Mesothelial cell of epicardium (in vitro differentiated cells): ENCODE data around the gene ADPRH. TPM values are rescaled to one million over a fixed set of nuclear protein-coding genes. Genes with fewer than 3 reads are reported as not detected.
"Not testable (repeated sequence)": the region's sequence is repeated elsewhere in the genome, so short reads cannot be mapped to it uniquely, and the experiment has no call there.

Experiments used
- DNase-seq, 2 experiments: peaks; one replicate each; pipeline ENCODE4 v3.0.0; 2021; ENCODE audit warnings: low spot score in 2 of 2; ENCODE audit not compliant: unreplicated experiment in 2 of 2
- H3K27ac Mint-ChIP-seq: 2 replicates; pipeline ENCODE4 v1.8.0; 2021; ENCODE audit warnings: mixed read lengths
- H3K27me3 Mint-ChIP-seq: 2 replicates; pipeline ENCODE4 v1.8.0; 2021; ENCODE audit warnings: low read depth, mixed read lengths
- H3K36me3 Mint-ChIP-seq: 2 replicates; pipeline ENCODE4 v1.8.0; 2021; ENCODE audit warnings: mixed read lengths
- H3K4me1 Mint-ChIP-seq: 2 replicates; pipeline ENCODE4 v1.8.0; 2021; ENCODE audit warnings: mixed read lengths
- H3K4me3 Mint-ChIP-seq: 2 replicates; pipeline ENCODE4 v1.8.0; 2021; ENCODE audit warnings: mild to moderate bottlenecking, moderate library complexity, mixed read lengths
- H3K9me3 Mint-ChIP-seq: 2 replicates; pipeline ENCODE4 v1.8.0; 2021; ENCODE audit warnings: mixed read lengths
- total RNA-seq: library from RNA; stranded (reverse); gene quantifications from 3 replicates; pipeline ENCODE4 v1.2.1, GENCODE V29; 2021
- TF ChIP-seq, protein P1 (sequence below): fragments of 200-600 bp; sonication (generic); IDR thresholded peaks from one replicate; pipeline ENCODE4 v1.5.0; 2021; ENCODE audit warnings: antibody characterized with exemption; ENCODE audit not compliant: unreplicated experiment

The ADPRH gene
- total RNA-seq, 1 donor from 2014 or later: 1.9 TPM

DNA sequence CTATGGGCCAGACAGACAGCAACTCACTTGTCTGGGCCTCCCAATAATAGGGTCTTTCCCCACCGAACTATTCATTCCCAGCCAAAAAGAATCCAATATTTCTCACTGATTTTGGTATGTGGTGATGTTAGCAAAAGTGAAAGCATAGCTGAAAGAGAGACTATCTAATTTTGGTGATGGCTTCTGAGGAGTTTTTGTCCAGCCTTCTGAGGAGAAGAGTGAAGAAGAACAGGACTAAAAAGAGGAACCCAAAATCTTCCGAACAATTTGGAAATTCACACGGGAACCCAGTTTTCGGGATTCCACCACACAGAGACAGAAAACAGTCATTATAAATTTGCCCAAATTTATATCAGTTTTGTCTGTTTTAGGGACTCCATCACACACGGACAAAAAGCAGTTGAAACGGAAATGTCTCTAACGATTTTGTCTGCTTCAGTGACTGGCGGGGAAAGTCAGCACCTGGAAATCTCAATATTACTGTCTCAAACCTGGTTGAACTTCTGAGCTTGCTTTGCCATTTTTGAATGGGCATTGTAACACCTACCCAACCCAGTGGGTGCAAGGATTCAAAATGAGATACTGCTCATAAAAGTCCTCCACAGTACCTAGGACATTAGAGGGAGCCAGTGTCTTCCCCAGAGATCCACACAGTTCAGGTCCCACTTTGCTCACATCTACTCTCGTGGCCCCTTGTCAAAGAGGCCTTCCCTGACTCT, 28.9 kb upstream of the ADPRH start:
- H3K9me3 Mint-ChIP-seq: no peaks in the 10 kb centered on the region
- no peak overlapping the region for H3K27ac Mint-ChIP-seq
- no peaks in the 10 kb centered on the region for H3K36me3 Mint-ChIP-seq
- TF ChIP-seq, protein P1, sequence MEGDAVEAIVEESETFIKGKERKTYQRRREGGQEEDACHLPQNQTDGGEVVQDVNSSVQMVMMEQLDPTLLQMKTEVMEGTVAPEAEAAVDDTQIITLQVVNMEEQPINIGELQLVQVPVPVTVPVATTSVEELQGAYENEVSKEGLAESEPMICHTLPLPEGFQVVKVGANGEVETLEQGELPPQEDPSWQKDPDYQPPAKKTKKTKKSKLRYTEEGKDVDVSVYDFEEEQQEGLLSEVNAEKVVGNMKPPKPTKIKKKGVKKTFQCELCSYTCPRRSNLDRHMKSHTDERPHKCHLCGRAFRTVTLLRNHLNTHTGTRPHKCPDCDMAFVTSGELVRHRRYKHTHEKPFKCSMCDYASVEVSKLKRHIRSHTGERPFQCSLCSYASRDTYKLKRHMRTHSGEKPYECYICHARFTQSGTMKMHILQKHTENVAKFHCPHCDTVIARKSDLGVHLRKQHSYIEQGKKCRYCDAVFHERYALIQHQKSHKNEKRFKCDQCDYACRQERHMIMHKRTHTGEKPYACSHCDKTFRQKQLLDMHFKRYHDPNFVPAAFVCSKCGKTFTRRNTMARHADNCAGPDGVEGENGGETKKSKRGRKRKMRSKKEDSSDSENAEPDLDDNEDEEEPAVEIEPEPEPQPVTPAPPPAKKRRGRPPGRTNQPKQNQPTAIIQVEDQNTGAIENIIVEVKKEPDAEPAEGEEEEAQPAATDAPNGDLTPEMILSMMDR: no peak
- no peaks in the 10 kb centered on the region for H3K4me1 Mint-ChIP-seq
- no peak overlapping the region for H3K4me3 Mint-ChIP-seq
- no peaks in the 10 kb centered on the region for H3K27me3 Mint-ChIP-seq
- no peak for DNase-seq

DNA sequence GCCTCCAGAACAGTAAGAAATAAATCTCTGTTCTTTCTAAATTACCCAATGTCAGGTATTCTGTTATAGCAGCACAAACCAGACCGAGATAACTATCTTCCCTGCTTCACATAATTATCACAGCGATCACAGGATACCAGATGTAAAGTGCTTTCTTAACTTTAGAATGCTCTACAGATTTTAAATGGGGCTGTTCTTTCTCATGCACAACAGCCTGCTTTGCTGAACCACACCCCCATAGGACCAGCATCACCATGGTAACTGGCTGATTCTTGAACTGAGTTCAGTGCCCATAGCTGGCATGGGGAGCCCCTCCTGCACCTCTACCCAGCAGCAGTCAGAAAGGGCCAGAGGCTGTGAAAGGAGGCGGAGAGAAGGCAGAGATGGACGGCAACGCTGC, 27.7 kb upstream of the ADPRH start:
- no peaks in the 10 kb centered on the region for H3K27me3 Mint-ChIP-seq
- H3K27ac Mint-ChIP-seq: no peak overlapping the region
- no peaks in the 10 kb centered on the region for H3K9me3 Mint-ChIP-seq
- H3K4me3 Mint-ChIP-seq: no peak overlapping the region
- TF ChIP-seq, protein P1: no peak
- no peak for DNase-seq
- no peaks in the 10 kb centered on the region for H3K36me3 Mint-ChIP-seq
- no peaks in the 10 kb centered on the region for H3K4me1 Mint-ChIP-seq

DNA sequence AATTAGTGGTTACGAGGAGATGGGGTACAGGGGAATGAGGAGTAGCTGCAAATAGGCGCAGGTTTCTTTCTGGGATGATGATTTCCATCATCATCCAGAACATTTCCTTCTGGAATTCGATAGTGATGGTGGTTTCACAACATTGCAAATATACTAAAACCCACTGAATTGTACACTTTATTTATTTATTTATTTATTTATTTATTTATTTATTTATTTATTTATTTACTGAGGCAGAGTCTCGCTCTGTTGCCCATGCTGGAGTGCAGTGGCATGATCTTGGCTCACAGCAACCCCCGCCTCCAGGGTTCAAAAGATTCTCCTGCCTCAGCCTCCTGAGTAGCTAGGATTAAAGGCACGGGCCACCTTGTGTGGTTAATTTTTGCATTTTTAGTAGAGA, 26.4 kb upstream of the ADPRH start:
- H3K27ac Mint-ChIP-seq, H3K36me3 Mint-ChIP-seq, H3K9me3 Mint-ChIP-seq, H3K27me3 Mint-ChIP-seq, H3K4me3 Mint-ChIP-seq, DNase-seq, H3K4me1 Mint-ChIP-seq: not testable (repeated sequence)

DNA sequence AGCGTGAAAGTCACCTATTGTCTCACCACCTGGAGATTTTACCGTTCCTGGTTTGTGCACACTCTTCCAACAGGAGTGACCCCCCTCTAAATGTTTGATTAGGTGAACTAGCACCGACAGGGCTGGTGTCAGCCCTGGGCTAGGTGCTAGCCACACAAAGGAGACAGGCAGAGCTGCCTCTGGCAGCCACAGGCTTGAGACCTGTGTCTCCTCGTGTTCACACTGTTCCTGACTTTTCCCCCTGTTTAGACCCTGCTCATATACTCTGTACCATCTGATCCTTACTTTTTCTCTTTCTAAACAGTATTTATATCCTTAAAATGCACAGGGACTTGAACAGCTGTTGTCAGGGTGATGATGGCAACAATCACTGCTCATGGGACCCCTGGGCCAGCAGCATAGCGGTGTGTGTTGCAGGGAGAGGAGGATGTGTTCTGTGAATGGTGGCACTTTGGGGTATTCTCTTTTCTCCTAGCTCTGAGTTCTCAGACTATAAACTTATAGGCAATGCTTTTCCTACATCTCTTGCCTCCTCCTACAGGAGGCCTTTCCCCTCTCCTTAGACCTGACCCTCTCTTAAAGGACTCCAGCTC, 25.4 kb upstream of the ADPRH start:
- Mint-ChIP-seq H3K9me3 (no peaks in the 10 kb centered on the region), H3K27ac (no peak overlapping the region), H3K36me3 (no peaks in the 10 kb centered on the region), H3K27me3 (peaks cover 1% of the 10 kb centered on the region), H3K4me1 (no peaks in the 10 kb centered on the region), H3K4me3 (no peak overlapping the region)
- TF ChIP-seq, protein P1: no peak
- DNase-seq: no peak

DNA sequence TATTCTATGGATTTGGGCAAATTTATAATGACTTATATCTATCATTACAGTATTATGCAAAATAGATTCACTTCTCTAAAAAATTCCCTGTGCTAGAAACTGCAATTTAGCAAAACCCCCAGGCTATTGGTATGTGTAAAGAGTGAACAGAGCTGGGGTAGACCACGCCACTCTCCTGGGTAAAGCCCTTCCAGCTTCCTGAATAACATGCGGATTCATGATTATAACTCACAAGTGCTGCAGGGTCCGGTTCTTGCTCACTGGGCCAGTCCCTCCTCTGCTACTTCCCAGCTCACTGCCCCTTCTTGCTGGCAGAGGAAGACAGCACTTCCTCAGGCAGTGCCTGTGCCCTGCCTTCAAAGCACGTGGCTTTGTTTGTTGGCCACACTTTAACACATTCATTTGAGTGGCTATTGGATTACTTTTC, 24.0 kb upstream of the ADPRH start:
- no peaks in the 10 kb centered on the region for H3K4me1 Mint-ChIP-seq
- TF ChIP-seq, protein P1: no peak
- H3K36me3 Mint-ChIP-seq: no peaks in the 10 kb centered on the region
- no peak for DNase-seq
- no peaks in the 10 kb centered on the region for H3K9me3 Mint-ChIP-seq
- peaks cover 1% of the 10 kb centered on the region for H3K27me3 Mint-ChIP-seq
- H3K4me3 Mint-ChIP-seq: no peak overlapping the region
- H3K27ac Mint-ChIP-seq: no peak overlapping the region

DNA sequence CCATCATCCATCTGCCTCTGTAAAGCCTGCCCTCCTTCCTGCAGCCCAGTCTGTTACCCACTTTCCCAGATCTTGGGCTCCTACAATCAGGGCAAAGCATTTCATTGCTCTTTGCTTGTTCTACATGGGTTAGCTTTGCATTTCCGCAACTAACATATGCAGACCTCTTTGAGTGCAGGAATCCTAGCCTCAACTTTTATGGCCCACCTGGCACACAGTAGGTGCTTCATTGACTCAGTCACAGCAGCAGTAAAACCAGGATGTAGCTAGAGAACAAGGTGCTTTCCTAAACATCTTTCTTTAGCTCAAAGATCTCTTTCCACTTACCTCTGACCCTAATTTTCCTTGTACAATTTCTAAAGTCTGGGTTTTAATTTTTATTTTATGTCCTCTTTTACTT, 23.4 kb upstream of the ADPRH start:
- Mint-ChIP-seq H3K9me3 (no peaks in the 10 kb centered on the region), H3K4me3 (no peak overlapping the region)

More for the DNA sequence above, 23.4 kb upstream of the ADPRH start:
- no peaks in the 10 kb centered on the region for H3K36me3 Mint-ChIP-seq
- DNase-seq: no peak
- H3K4me1 Mint-ChIP-seq: no peaks in the 10 kb centered on the region
- H3K27me3 Mint-ChIP-seq: peaks cover 1% of the 10 kb centered on the region
- no peak overlapping the region for H3K27ac Mint-ChIP-seq
- TF ChIP-seq, protein P1: no peak
